Natural killer cell (primary cell): Measurements from ENCODE around the gene SH3TC1. TPM values are rescaled to one million over a fixed set of nuclear protein-coding genes. Genes with fewer than 3 reads are reported as not detected.

ENCODE experiments used
- ATAC-seq, 3 donors: fragments of 150-1000 bp in 2 of 3; fragments of 200-7000 bp in 1 of 3; cut with Tn5 transposase; 1 replicate in 1 of 3; 2 replicates in 2 of 3; pipeline ENCODE4 v1.10.0; 2021; ENCODE audit warnings: mild to moderate bottlenecking in 2 of 3, moderate library complexity in 2 of 3
- DNase-seq, 2 donors: peaks; one replicate each; pipeline versions ENCODE4 v3.0.0 to v3.0.0-alpha.2; 2013 to 2021; ENCODE audit warnings: mixed read lengths in 1 of 2
- H3K27ac ChIP-seq: one replicate; pipeline ENCODE4 v1.5.1; 2013; ENCODE audit warnings: mild to moderate bottlenecking, low read length
- H3K27me3 ChIP-seq: one replicate; pipeline ENCODE4 v1.6.1; 2013; ENCODE audit warnings: low read length; ENCODE audit not compliant: control insufficient read depth, insufficient read depth
- H3K36me3 ChIP-seq: one replicate; pipeline ENCODE4 v1.6.1; 2013; ENCODE audit warnings: low read length; ENCODE audit not compliant: control insufficient read depth, insufficient read depth
- H3K4me1 ChIP-seq: one replicate; pipeline ENCODE4 v1.6.1; 2013; ENCODE audit warnings: low read length; ENCODE audit not compliant: control insufficient read depth, insufficient read depth
- H3K4me3 ChIP-seq: one replicate; pipeline ENCODE4 v1.5.1; 2013; ENCODE audit warnings: low read length
- H3K9me3 ChIP-seq: one replicate; pipeline ENCODE4 v1.6.1; 2013; ENCODE audit warnings: low read length; ENCODE audit not compliant: control insufficient read depth, insufficient read depth
- H3K27ac Mint-ChIP-seq, 2 donors: one replicate each; pipeline ENCODE4 v1.8.0; 2022; ENCODE audit warnings: mild to moderate bottlenecking in 2 of 2, mixed read lengths in 2 of 2, moderate library complexity in 1 of 2
- H3K27me3 Mint-ChIP-seq, 2 donors: one replicate each; pipeline ENCODE4 v1.8.0; 2022; ENCODE audit warnings: low read depth in 2 of 2, mixed read lengths in 2 of 2
- H3K36me3 Mint-ChIP-seq: one replicate; pipeline ENCODE4 v1.8.0; 2022; ENCODE audit warnings: mixed read lengths
- H3K4me1 Mint-ChIP-seq, 2 donors: one replicate each; pipeline ENCODE4 v1.8.0; 2022; ENCODE audit warnings: mixed read lengths in 2 of 2
- H3K4me3 Mint-ChIP-seq: one replicate; pipeline ENCODE4 v1.8.0; 2022; ENCODE audit warnings: mild to moderate bottlenecking, moderate library complexity, mixed read lengths
- H3K9me3 Mint-ChIP-seq, 2 donors: one replicate each; pipeline ENCODE4 v1.8.0; 2022; ENCODE audit warnings: mixed read lengths in 2 of 2
- WGBS: methylation state at CpG from one replicate; pipeline ENCODE4 v1.1.7; 2013; ENCODE audit warnings: missing lambda C conversion rate; ENCODE audit not compliant: insufficient coverage; 5-methylcytosine and 5-hydroxymethylcytosine counted together
- intact Hi-C: fragments of 100-400 bp; cut with micrococcal nuclease; formaldehyde crosslinking; loops from one replicate; pipeline ENCODE4 v1.14.2; 2022
- total RNA-seq, 4 donors: library from RNA; stranded (reverse); fragments of 120-200 nt in 1 of 4; gene quantifications; one replicate each; pipeline versions ENCODE4 v1.2.3 to v1.2.4, GENCODE V29; 2013 to 2022
- TF ChIP-seq, protein P1 (sequence below): fragments of 200-600 bp; IDR thresholded peaks from one replicate; pipeline ENCODE4 v1.8.0; 2022; ENCODE audit warnings: antibody characterized with exemption

SH3TC1 gene
- total RNA-seq, 3 donors from 2014 or later (not counting 1 experiment from before 2014, with no cell fraction given), result 50.1 to 61.7 (median 54.9) TPM

GRCh38 chr4:8238036-8238511 is 39.0 kb downstream of the SH3TC1 start:
- Histone ChIP-seq H3K4me1 (peaks cover 10% of the 10 kb centered on the region), H3K9me3 (no peaks in the 10 kb centered on the region), H3K36me3 (peaks cover 21% of the 10 kb centered on the region), H3K27me3 (no peaks in the 10 kb centered on the region), H3K27ac (no peak overlapping the region), H3K4me3 (no peak overlapping the region)
- ATAC-seq (no peak), DNase-seq (peak in 1 of 2 donors; percentile 47)
- H3K36me3 Mint-ChIP-seq, result no peaks in the 10 kb centered on the region
- intact Hi-C loops, result no loop called here
- no peaks in the 10 kb centered on the region for H3K27me3 Mint-ChIP-seq
- H3K27ac Mint-ChIP-seq, result no peak overlapping the region
- no peaks in the 10 kb centered on the region for H3K4me1 Mint-ChIP-seq
- H3K9me3 Mint-ChIP-seq, result no peaks in the 10 kb centered on the region
- no peak overlapping the region for H3K4me3 Mint-ChIP-seq
- TF ChIP-seq, protein P1, sequence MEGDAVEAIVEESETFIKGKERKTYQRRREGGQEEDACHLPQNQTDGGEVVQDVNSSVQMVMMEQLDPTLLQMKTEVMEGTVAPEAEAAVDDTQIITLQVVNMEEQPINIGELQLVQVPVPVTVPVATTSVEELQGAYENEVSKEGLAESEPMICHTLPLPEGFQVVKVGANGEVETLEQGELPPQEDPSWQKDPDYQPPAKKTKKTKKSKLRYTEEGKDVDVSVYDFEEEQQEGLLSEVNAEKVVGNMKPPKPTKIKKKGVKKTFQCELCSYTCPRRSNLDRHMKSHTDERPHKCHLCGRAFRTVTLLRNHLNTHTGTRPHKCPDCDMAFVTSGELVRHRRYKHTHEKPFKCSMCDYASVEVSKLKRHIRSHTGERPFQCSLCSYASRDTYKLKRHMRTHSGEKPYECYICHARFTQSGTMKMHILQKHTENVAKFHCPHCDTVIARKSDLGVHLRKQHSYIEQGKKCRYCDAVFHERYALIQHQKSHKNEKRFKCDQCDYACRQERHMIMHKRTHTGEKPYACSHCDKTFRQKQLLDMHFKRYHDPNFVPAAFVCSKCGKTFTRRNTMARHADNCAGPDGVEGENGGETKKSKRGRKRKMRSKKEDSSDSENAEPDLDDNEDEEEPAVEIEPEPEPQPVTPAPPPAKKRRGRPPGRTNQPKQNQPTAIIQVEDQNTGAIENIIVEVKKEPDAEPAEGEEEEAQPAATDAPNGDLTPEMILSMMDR, result no peak
- 83% methylated on average over 14 of the region's 14 CpGs for WGBS

DNA sequence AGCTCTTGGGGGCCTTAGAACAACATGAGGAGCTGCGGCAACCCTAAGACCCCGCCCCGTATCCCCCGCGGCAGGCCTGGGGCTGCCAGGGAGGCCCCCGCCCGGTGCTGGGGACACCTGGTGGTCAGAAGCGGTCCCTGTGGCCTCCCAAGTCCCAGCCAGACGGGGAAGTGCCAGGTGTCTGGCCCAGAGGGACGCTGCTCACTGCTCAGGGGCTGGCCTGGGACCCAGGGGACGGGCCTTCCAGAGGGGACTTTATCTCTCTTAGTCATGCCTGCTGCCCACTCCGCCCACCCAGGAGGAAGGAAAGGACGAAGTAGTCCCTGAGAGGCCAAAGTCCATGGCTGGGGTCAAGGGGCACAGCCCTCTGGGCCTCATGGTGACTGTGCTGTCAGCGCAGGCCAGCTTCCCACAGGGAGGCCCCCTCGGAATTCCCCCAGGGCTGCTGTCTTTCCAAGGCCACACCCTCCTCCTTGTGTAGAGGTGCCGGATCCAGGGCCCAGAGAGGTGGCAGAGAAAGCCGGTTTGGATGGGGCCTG is 39.5 kb downstream of the SH3TC1 start:
- H3K4me3 ChIP-seq, result no peak overlapping the region
- ATAC-seq, result no peak

DNA sequence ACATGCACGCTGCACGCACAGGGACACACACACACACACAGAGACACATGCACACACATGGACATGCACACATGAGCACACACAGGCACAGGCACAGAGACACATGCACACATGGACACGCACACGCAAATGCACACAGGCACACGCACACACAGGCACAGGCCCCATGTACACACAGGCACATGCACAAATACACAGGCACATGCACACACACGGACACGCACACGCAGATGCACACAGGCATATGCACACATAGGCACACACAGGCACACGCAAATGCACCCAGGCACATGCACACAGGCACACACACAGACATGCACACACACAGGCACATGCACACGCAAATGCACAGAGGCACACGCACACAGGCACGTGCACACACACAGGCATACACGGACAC is 40.1 kb downstream of the SH3TC1 start:
- no peak overlapping the region for H3K27ac Mint-ChIP-seq

More for the DNA sequence above, 39.5 kb downstream of the SH3TC1 start:
- no peak overlapping the region for H3K27ac ChIP-seq
- Mint-ChIP-seq H3K9me3 (no peaks in the 10 kb centered on the region), H3K4me3 (no peak overlapping the region), H3K4me1 (no peaks in the 10 kb centered on the region), H3K27ac (no peak overlapping the region), H3K36me3 (no peaks in the 10 kb centered on the region), H3K27me3 (no peaks in the 10 kb centered on the region)
- TF ChIP-seq, protein P1, result no peak
- 83% methylated on average over 17 of the region's 17 CpGs for whole genome bisulfite sequencing
- intact Hi-C loops, result no loop called here
- DNase-seq, result no peak
- H3K36me3 ChIP-seq, result peaks cover 16% of the 10 kb centered on the region
- peaks cover 10% of the 10 kb centered on the region for H3K4me1 ChIP-seq
- H3K27me3 ChIP-seq, result no peaks in the 10 kb centered on the region
- H3K9me3 ChIP-seq, result no peaks in the 10 kb centered on the region

More for the DNA sequence above, 40.1 kb downstream of the SH3TC1 start:
- no peaks in the 10 kb centered on the region for H3K27me3 ChIP-seq
- TF ChIP-seq, protein P1, result no peak
- no peak overlapping the region for H3K4me3 Mint-ChIP-seq
- 95% methylated on average over 13 of the region's 13 CpGs for WGBS
- intact Hi-C loops, result no loop called here
- H3K9me3 ChIP-seq, result no peaks in the 10 kb centered on the region
- DNase-seq (no peak), ATAC-seq (no peak)
- H3K4me3 ChIP-seq, result no peak overlapping the region
- H3K4me1 Mint-ChIP-seq, result no peaks in the 10 kb centered on the region
- H3K36me3 Mint-ChIP-seq, result no peaks in the 10 kb centered on the region
- no peaks in the 10 kb centered on the region for H3K27me3 Mint-ChIP-seq
- H3K27ac ChIP-seq, result no peak overlapping the region
- H3K36me3 ChIP-seq, result peaks cover 11% of the 10 kb centered on the region
- H3K9me3 Mint-ChIP-seq, result no peaks in the 10 kb centered on the region
- peaks cover 10% of the 10 kb centered on the region for H3K4me1 ChIP-seq
